Endodermal cell (in vitro differentiated cells): Measurements from ENCODE around the gene GSDME. TPM values are rescaled to one million over a fixed set of nuclear protein-coding genes. Genes with fewer than 3 reads are reported as not detected.

Experiments used
- DNase-seq: peaks from one replicate; pipeline ENCODE4 v3.0.0-alpha.2; 2017
- H3K27ac ChIP-seq: 2 replicates; pipeline ENCODE4 v1.5.1; 2013; ENCODE audit warnings: mild to moderate bottlenecking, low read depth, low read length, moderate library complexity
- H3K27me3 ChIP-seq: 2 replicates; pipeline ENCODE4 v1.6.1; 2013; ENCODE audit warnings: mild to moderate bottlenecking, low read length, moderate library complexity; ENCODE audit not compliant: insufficient read depth, control insufficient read depth, poor library complexity, severe bottlenecking
- H3K36me3 ChIP-seq: 2 replicates; pipeline ENCODE4 v1.7.0; 2013; ENCODE audit warnings: mild to moderate bottlenecking, low read length, moderate library complexity; ENCODE audit not compliant: control insufficient read depth, insufficient read depth
- H3K4me1 ChIP-seq: one replicate; pipeline ENCODE4 v1.7.0; 2013; ENCODE audit warnings: low read length; ENCODE audit not compliant: control insufficient read depth, insufficient read depth
- H3K4me3 ChIP-seq: 2 replicates; pipeline ENCODE4 v1.5.1; 2013; ENCODE audit warnings: mild to moderate bottlenecking, low read length, moderate library complexity
- H3K9ac ChIP-seq: 2 replicates; pipeline ENCODE4 v1.6.1; 2013; ENCODE audit warnings: mild to moderate bottlenecking, low read length, moderate library complexity; ENCODE audit not compliant: poor library complexity, severe bottlenecking; ENCODE audit errors: extremely low read depth
- H3K9me3 ChIP-seq: 2 replicates; pipeline ENCODE4 v1.6.1; 2013; ENCODE audit warnings: mild to moderate bottlenecking, low read length, moderate library complexity; ENCODE audit not compliant: control insufficient read depth
- H3K27ac Mint-ChIP-seq: 2 replicates; pipeline ENCODE4 v1.8.0; 2020; ENCODE audit warnings: mixed read lengths
- H3K27me3 Mint-ChIP-seq: 2 replicates; pipeline ENCODE4 v1.8.0; 2021; ENCODE audit warnings: mild to moderate bottlenecking, mixed read lengths; ENCODE audit not compliant: insufficient read depth
- H3K36me3 Mint-ChIP-seq: 2 replicates; pipeline ENCODE4 v1.8.0; 2020; ENCODE audit warnings: low read depth, mixed read lengths
- H3K4me1 Mint-ChIP-seq: 2 replicates; pipeline ENCODE4 v1.8.0; 2020; ENCODE audit warnings: mixed read lengths
- H3K4me3 Mint-ChIP-seq: 2 replicates; pipeline ENCODE4 v1.8.0; 2020; ENCODE audit warnings: mild to moderate bottlenecking, moderate library complexity, mixed read lengths
- H3K9me3 Mint-ChIP-seq: 2 replicates; pipeline ENCODE4 v1.8.0; 2020; ENCODE audit warnings: mild to moderate bottlenecking, mixed read lengths
- WGBS, 2 experiments: methylation state at CpG; one replicate each; pipeline versions ENCODE4 v1.1.5 to v1.1.7; 2013; ENCODE audit warnings: missing lambda C conversion rate in 2 of 2, mixed read lengths in 1 of 2; ENCODE audit not compliant: insufficient coverage in 1 of 2, insufficient read length in 1 of 2; 5-methylcytosine and 5-hydroxymethylcytosine counted together
- total RNA-seq, 2 donors: library from RNA; stranded (reverse); fragmentation: NEBNext Ultra II Directional in 1 of 2; extraction: Animal tissue kit (Norgen Biotek cat#: 25700) in 1 of 2; gene quantifications; 2 replicates in 1 of 2; 3 replicates in 1 of 2; pipeline ENCODE4 v1.2.1, GENCODE V29; 2021
- TF ChIP-seq, protein P1 (sequence below): fragments of 200-600 bp; sonication (generic); conservative IDR thresholded peaks from 2 replicates; pipeline ENCODE4 v1.5.0; 2021; ENCODE audit warnings: antibody characterized with exemption, mild to moderate bottlenecking

The GSDME gene
- total RNA-seq, 2 donors from 2014 or later: 8.9 to 17.9 TPM

- Histone ChIP-seq H3K4me1 (no peaks in the 10 kb centered on the region), H3K36me3 (no peaks in the 10 kb centered on the region), H3K9me3 (no peaks in the 10 kb centered on the region), H3K4me3 (no peak overlapping the region), H3K27me3 (peaks cover 22% of the 10 kb centered on the region), H3K9ac (no peak overlapping the region), H3K27ac (no peak overlapping the region)
- WGBS, 2 experiments: 80% methylated on average over 1 of the region's 1 CpG; no CpG with 5 or more reads in 1 of the 2 experiments
- Mint-ChIP-seq H3K4me1 (no peaks in the 10 kb centered on the region), H3K4me3 (no peak overlapping the region), H3K36me3 (no peaks in the 10 kb centered on the region), H3K9me3 (no peaks in the 10 kb centered on the region), H3K27me3 (peaks cover 27% of the 10 kb centered on the region), H3K27ac (no peak overlapping the region)
- no peak for DNase-seq
- TF ChIP-seq, protein P1, sequence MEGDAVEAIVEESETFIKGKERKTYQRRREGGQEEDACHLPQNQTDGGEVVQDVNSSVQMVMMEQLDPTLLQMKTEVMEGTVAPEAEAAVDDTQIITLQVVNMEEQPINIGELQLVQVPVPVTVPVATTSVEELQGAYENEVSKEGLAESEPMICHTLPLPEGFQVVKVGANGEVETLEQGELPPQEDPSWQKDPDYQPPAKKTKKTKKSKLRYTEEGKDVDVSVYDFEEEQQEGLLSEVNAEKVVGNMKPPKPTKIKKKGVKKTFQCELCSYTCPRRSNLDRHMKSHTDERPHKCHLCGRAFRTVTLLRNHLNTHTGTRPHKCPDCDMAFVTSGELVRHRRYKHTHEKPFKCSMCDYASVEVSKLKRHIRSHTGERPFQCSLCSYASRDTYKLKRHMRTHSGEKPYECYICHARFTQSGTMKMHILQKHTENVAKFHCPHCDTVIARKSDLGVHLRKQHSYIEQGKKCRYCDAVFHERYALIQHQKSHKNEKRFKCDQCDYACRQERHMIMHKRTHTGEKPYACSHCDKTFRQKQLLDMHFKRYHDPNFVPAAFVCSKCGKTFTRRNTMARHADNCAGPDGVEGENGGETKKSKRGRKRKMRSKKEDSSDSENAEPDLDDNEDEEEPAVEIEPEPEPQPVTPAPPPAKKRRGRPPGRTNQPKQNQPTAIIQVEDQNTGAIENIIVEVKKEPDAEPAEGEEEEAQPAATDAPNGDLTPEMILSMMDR: no peak
Measured at GRCh38 chr7:24751484-24751883, 5.8 kb downstream of the GSDME start.

- Mint-ChIP-seq H3K4me3 (no peak overlapping the region), H3K27me3 (peaks cover 18% of the 10 kb centered on the region), H3K4me1 (no peaks in the 10 kb centered on the region), H3K9me3 (no peaks in the 10 kb centered on the region), H3K36me3 (no peaks in the 10 kb centered on the region), H3K27ac (no peak overlapping the region)
- Histone ChIP-seq H3K36me3 (no peaks in the 10 kb centered on the region), H3K4me3 (no peak overlapping the region), H3K27me3 (peaks cover 12% of the 10 kb centered on the region), H3K9ac (no peak overlapping the region), H3K4me1 (no peaks in the 10 kb centered on the region), H3K27ac (no peak overlapping the region), H3K9me3 (no peaks in the 10 kb centered on the region)
- TF ChIP-seq, protein P1: no peak
- no peak for DNase-seq
- WGBS, 2 experiments: 92 to 100% methylated on average over 2 to 3 of the region's 3 CpGs
Measured at GRCh38 chr7:24750441-24751055, 6.7 kb downstream of the GSDME start.

- H3K9me3 ChIP-seq: no peaks in the 10 kb centered on the region
- no peaks in the 10 kb centered on the region for H3K27me3 ChIP-seq
- no peaks in the 10 kb centered on the region for H3K4me1 ChIP-seq
- no peak overlapping the region for H3K4me3 Mint-ChIP-seq
- no peak overlapping the region for H3K4me3 ChIP-seq
- H3K36me3 Mint-ChIP-seq: no peaks in the 10 kb centered on the region
- H3K27ac ChIP-seq: no peak overlapping the region
- H3K27me3 Mint-ChIP-seq: no peaks in the 10 kb centered on the region
- no peaks in the 10 kb centered on the region for H3K36me3 ChIP-seq
- no peaks in the 10 kb centered on the region for H3K9me3 Mint-ChIP-seq
- 97 to 100% methylated on average over 1 to 2 of the region's 2 CpGs for whole genome bisulfite sequencing, 2 experiments
- H3K4me1 Mint-ChIP-seq: no peaks in the 10 kb centered on the region
- DNase-seq: no peak
- H3K27ac Mint-ChIP-seq: no peak overlapping the region
- no peak overlapping the region for H3K9ac ChIP-seq
- TF ChIP-seq, protein P1: no peak
Measured at GRCh38 chr7:24748521-24748920, 8.7 kb downstream of the GSDME start.
